Karpas-422 (cell line): ENCODE data around the gene MT1B. TPM values are rescaled to one million over a fixed set of nuclear protein-coding genes. Genes with fewer than 3 reads are reported as not detected.
"Not testable (repeated sequence)": the region's sequence is repeated elsewhere in the genome, so short reads cannot be mapped to it uniquely, and the experiment has no call there.

ENCODE experiments used
- DNase-seq: peaks from one replicate; pipeline ENCODE4 v3.0.0-alpha.2; 2015
- H2AFZ ChIP-seq: fragments of 200-600 bp; sonication (generic); 2 replicates; pipeline ENCODE4 v1.6.1; 2014; ENCODE audit warnings: antibody characterized with exemption, low read length, mixed read lengths
- H3K27ac ChIP-seq: fragments of 200-600 bp; sonication (generic); 2 replicates; pipeline ENCODE4 v1.5.1; 2014; ENCODE audit warnings: mild to moderate bottlenecking, low read length, moderate library complexity
- H3K27me3 ChIP-seq: fragments of 200-600 bp; sonication (generic); 2 replicates; pipeline ENCODE4 v1.6.1; 2014; ENCODE audit warnings: low read length, mixed read lengths
- H3K36me3 ChIP-seq: fragments of 200-600 bp; sonication (generic); 2 replicates; pipeline ENCODE4 v1.6.1; 2014; ENCODE audit warnings: low read length, mixed read lengths; ENCODE audit not compliant: insufficient read depth
- H3K4me1 ChIP-seq: fragments of 200-600 bp; sonication (generic); 2 replicates; pipeline ENCODE4 v1.6.1; 2014; ENCODE audit warnings: mild to moderate bottlenecking, low read length, mixed read lengths
- H3K4me2 ChIP-seq: fragments of 200-600 bp; sonication (generic); 2 replicates; pipeline ENCODE4 v1.6.1; 2014; ENCODE audit warnings: low read length, low read depth, mild to moderate bottlenecking; ENCODE audit not compliant: poor library complexity, severe bottlenecking
- H3K4me3 ChIP-seq: fragments of 200-600 bp; sonication (generic); 2 replicates; pipeline ENCODE4 v1.5.1; 2014; ENCODE audit warnings: mild to moderate bottlenecking, antibody characterized with exemption, low read length, mixed read lengths
- H3K79me2 ChIP-seq: fragments of 200-600 bp; sonication (generic); 2 replicates; pipeline ENCODE4 v1.6.1; 2014; ENCODE audit warnings: mild to moderate bottlenecking, low read length, mixed read lengths
- H3K9ac ChIP-seq: fragments of 200-600 bp; sonication (generic); 2 replicates; pipeline ENCODE4 v1.6.0; 2014; ENCODE audit warnings: low read length
- H3K9me2 ChIP-seq: fragments of 200-600 bp; sonication (generic), shearing (Covaris generic); replicated peaks from 2 replicates; pipeline ENCODE4 v1.6.0; 2014; ENCODE audit warnings: mild to moderate bottlenecking, low read length, moderate library complexity; ENCODE audit not compliant: insufficient read depth
- H3K9me3 ChIP-seq: fragments of 300-700, 200-600 bp; sonication (generic); 2 replicates; pipeline ENCODE4 v1.6.1; 2014; ENCODE audit warnings: low read length, mixed read lengths
- H4K20me1 ChIP-seq: fragments of 200-600 bp; sonication (generic); 2 replicates; pipeline ENCODE4 v1.6.1; 2014; ENCODE audit warnings: mild to moderate bottlenecking, antibody characterized with exemption, low read length, low read depth; ENCODE audit not compliant: insufficient read depth
- total RNA-seq: library from RNA; depleted of rRNA; stranded (reverse); fragments of >200 nt; shearing (Covaris generic); gene quantifications from 2 replicates; pipeline ENCODE4 v1.2.3, GENCODE V29; 2014; ENCODE audit warnings: low replicate concordance

Gene MT1B
- total RNA-seq, 1 experiment from 2014 or later, result 2.7 TPM

GRCh38 chr16:56670620-56670934 lies 18.9 kb downstream of the MT1B start:
- Histone ChIP-seq H3K9ac (no peak overlapping the region), H2AFZ (no peak overlapping the region), H3K9me2 (no peaks in the 10 kb centered on the region), H3K27me3 (0 out of 2 replicates have a peak, but pooled peaks cover 2% of the 10 kb centered on the region), H3K36me3 (no peaks in the 10 kb centered on the region), H3K9me3 (no peaks in the 10 kb centered on the region), H3K4me2 (no peak overlapping the region), H3K79me2 (no peaks in the 10 kb centered on the region), H3K4me1 (peaks cover 23% of the 10 kb centered on the region), H4K20me1 (no peaks in the 10 kb centered on the region), H3K4me3 (no peak overlapping the region), H3K27ac (no peak overlapping the region)
- no peak for DNase-seq

GRCh38 chr16:56671691-56672090 lies 20.0 kb downstream of the MT1B start:
- not testable (repeated sequence) for H3K9me2 ChIP-seq, H3K27ac ChIP-seq, H3K79me2 ChIP-seq, H3K4me2 ChIP-seq, H3K27me3 ChIP-seq, H2AFZ ChIP-seq, DNase-seq, H4K20me1 ChIP-seq, H3K36me3 ChIP-seq, H3K9ac ChIP-seq, H3K4me3 ChIP-seq, H3K9me3 ChIP-seq
- peaks cover 23% of the 10 kb centered on the region for H3K4me1 ChIP-seq

GRCh38 chr16:56672171-56672570 lies 20.5 kb downstream of the MT1B start:
- not testable (repeated sequence) for H4K20me1 ChIP-seq, H3K9ac ChIP-seq, H3K27me3 ChIP-seq, H3K79me2 ChIP-seq, H3K9me2 ChIP-seq, H3K4me3 ChIP-seq, H3K36me3 ChIP-seq, H3K27ac ChIP-seq, H3K9me3 ChIP-seq, H3K4me2 ChIP-seq, H2AFZ ChIP-seq, DNase-seq
- peaks cover 23% of the 10 kb centered on the region for H3K4me1 ChIP-seq

GRCh38 chr16:56672761-56673536 lies 21.3 kb downstream of the MT1B start:
- Histone ChIP-seq H4K20me1 (no peaks in the 10 kb centered on the region), H3K79me2 (no peaks in the 10 kb centered on the region), H2AFZ (no peak overlapping the region), H3K9me2 (no peaks in the 10 kb centered on the region), H3K4me2 (no peak overlapping the region), H3K9ac (no peak overlapping the region), H3K27me3 (0 out of 2 replicates have a peak, but pooled peaks cover 2% of the 10 kb centered on the region), H3K27ac (no peak overlapping the region), H3K9me3 (no peaks in the 10 kb centered on the region), H3K36me3 (no peaks in the 10 kb centered on the region), H3K4me3 (no peak overlapping the region), H3K4me1 (peaks cover 23% of the 10 kb centered on the region)
- DNase-seq, result no peak

- Histone ChIP-seq H3K36me3 (no peaks in the 10 kb centered on the region), H3K27me3 (0 out of 2 replicates have a peak, but pooled peaks cover 2% of the 10 kb centered on the region), H3K27ac (0 out of 2 replicates have a peak overlapping the region, but pooled peaks have one; percentile 37), H4K20me1 (no peaks in the 10 kb centered on the region), H3K9ac (no peak overlapping the region), H3K9me3 (no peaks in the 10 kb centered on the region), H3K79me2 (no peaks in the 10 kb centered on the region), H2AFZ (no peak overlapping the region), H3K4me2 (no peak overlapping the region), H3K4me3 (no peak overlapping the region), H3K9me2 (no peaks in the 10 kb centered on the region), H3K4me1 (peaks cover 23% of the 10 kb centered on the region)
- peak; percentile 66 for DNase-seq
These were observed 22.2 kb downstream of the MT1B start for GRCh38 chr16:56673921-56674320.

GRCh38 chr16:56674570-56674969 lies 22.9 kb downstream of the MT1B start:
- not testable (repeated sequence) for H3K36me3 ChIP-seq, H3K9ac ChIP-seq, H2AFZ ChIP-seq, H3K27me3 ChIP-seq, H3K9me2 ChIP-seq, H3K9me3 ChIP-seq, H4K20me1 ChIP-seq, H3K4me3 ChIP-seq, H3K27ac ChIP-seq, DNase-seq, H3K79me2 ChIP-seq, H3K4me2 ChIP-seq
- H3K4me1 ChIP-seq, result peaks cover 19% of the 10 kb centered on the region

GRCh38 chr16:56675685-56676210 lies 24.1 kb downstream of the MT1B start:
- H3K9me3 ChIP-seq, result no peaks in the 10 kb centered on the region
- no peak overlapping the region for H3K4me3 ChIP-seq
- no peaks in the 10 kb centered on the region for H3K79me2 ChIP-seq
- H3K36me3 ChIP-seq, result no peaks in the 10 kb centered on the region
- H3K9me2 ChIP-seq, result no peaks in the 10 kb centered on the region
- H3K27me3 ChIP-seq, result no peaks in the 10 kb centered on the region
- H4K20me1 ChIP-seq, result no peaks in the 10 kb centered on the region
- H3K4me1 ChIP-seq, result peaks cover 14% of the 10 kb centered on the region
- DNase-seq, result no peak
- H3K27ac ChIP-seq, result no peak overlapping the region
- H3K9ac ChIP-seq, result no peak overlapping the region
- no peak overlapping the region for H3K4me2 ChIP-seq
- no peak overlapping the region for H2AFZ ChIP-seq

- H2AFZ ChIP-seq, result no peak overlapping the region
These were observed 25.8 kb downstream of the MT1B start for GRCh38 chr16:56677474-56677873.

More at GRCh38 chr16:56677474-56677873, 25.8 kb downstream of the MT1B start:
- no peaks in the 10 kb centered on the region for H4K20me1 ChIP-seq
- no peak overlapping the region for H3K27ac ChIP-seq
- no peaks in the 10 kb centered on the region for H3K36me3 ChIP-seq
- H3K27me3 ChIP-seq, result no peaks in the 10 kb centered on the region
- no peaks in the 10 kb centered on the region for H3K9me3 ChIP-seq
- no peaks in the 10 kb centered on the region for H3K79me2 ChIP-seq
- no peak overlapping the region for H3K9ac ChIP-seq
- peaks cover 23% of the 10 kb centered on the region for H3K4me1 ChIP-seq
- DNase-seq, result no peak
- no peak overlapping the region for H3K4me2 ChIP-seq
- H3K4me3 ChIP-seq, result no peak overlapping the region
- no peaks in the 10 kb centered on the region for H3K9me2 ChIP-seq
